Adrenal gland (tissue), 5 donors: ENCODE data around the gene ARL5C.

Source experiments
- CTCF ChIP-seq, 6 experiments: fragments of 450-650 bp in 4 of 6; fragments of 200-600 bp in 2 of 6; sonication (generic) in 1 of 6; IDR thresholded peaks; 1 replicate in 5 of 6; 2 replicates in 1 of 6; pipeline versions ENCODE4 v1.5.1 to v1.8.0; 2016 to 2021; ENCODE audit warnings: antibody characterized with exemption in 6 of 6, mild to moderate bottlenecking in 2 of 6, moderate library complexity in 1 of 6
- POLR2A ChIP-seq, 2 donors: fragments of 450-650 bp; IDR thresholded peaks; one replicate each; pipeline ENCODE4 v1.6.1; 2017; ENCODE audit warnings: antibody characterized with exemption in 2 of 2, mild to moderate bottlenecking in 2 of 2, moderate library complexity in 1 of 2
- donor health status: DM: no; HTN: no; CAD: no.

GRCh38 chr17:39170109-39170508 is 4.1 kb upstream of the ARL5C start:
- TF ChIP-seq POLR2A (IDR thresholded peaks at IDR 0.05) (no peak), CTCF (IDR thresholded peaks at IDR 0.05) (no peak)
